Parathyroid adenoma (tissue), 2 donors: Measurements from ENCODE around the gene PCBP3.

Experiments used
- H2AFZ ChIP-seq: fragments of 300-600 bp; sonication (generic); one replicate; pipeline ENCODE4 v1.7.0; 2017; ENCODE audit warnings: antibody characterized with exemption, mild to moderate bottlenecking
- H3K27ac ChIP-seq: fragments of 300-600 bp; sonication (generic); one replicate; pipeline ENCODE4 v1.7.0; 2017
- H3K27me3 ChIP-seq: fragments of 300-600 bp; sonication (generic); one replicate; pipeline ENCODE4 v1.7.0; 2017; ENCODE audit warnings: low read length; ENCODE audit not compliant: control insufficient read depth, insufficient read depth
- H3K36me3 ChIP-seq: fragments of 300-600 bp; sonication (generic); one replicate; pipeline ENCODE4 v1.7.0; 2017; ENCODE audit warnings: low read length; ENCODE audit not compliant: control insufficient read depth, insufficient read depth
- H3K4me1 ChIP-seq: fragments of 300-600 bp; sonication (generic); one replicate; pipeline ENCODE4 v1.7.0; 2017; ENCODE audit warnings: control low read depth
- H3K4me2 ChIP-seq: fragments of 300-600 bp; sonication (generic); one replicate; pipeline ENCODE4 v1.7.0; 2017; ENCODE audit warnings: low read length
- H3K4me3 ChIP-seq: fragments of 300-600 bp; sonication (generic); one replicate; pipeline ENCODE4 v1.7.0; 2017; ENCODE audit warnings: low read depth, low read length
- H3K79me2 ChIP-seq: fragments of 300-600 bp; sonication (generic); one replicate; pipeline ENCODE4 v1.7.0; 2017; ENCODE audit warnings: control low read depth
- H3K9ac ChIP-seq: fragments of 300-600 bp; sonication (generic); one replicate; pipeline ENCODE4 v1.7.0; 2017; ENCODE audit warnings: mild to moderate bottlenecking
- H3K9me3 ChIP-seq: fragments of 300-600 bp; sonication (generic); one replicate; pipeline ENCODE4 v1.7.0; 2017; ENCODE audit warnings: low read length; ENCODE audit not compliant: control insufficient read depth
- TF ChIP-seq, protein P1 (sequence below): fragments of 300-600 bp; sonication (generic); IDR thresholded peaks from one replicate; pipeline ENCODE4 v1.7.0; 2017; ENCODE audit warnings: antibody characterized with exemption, mild to moderate bottlenecking
- donor health status: primary hyperparathyroidism.

PCBP3 gene

DNA sequence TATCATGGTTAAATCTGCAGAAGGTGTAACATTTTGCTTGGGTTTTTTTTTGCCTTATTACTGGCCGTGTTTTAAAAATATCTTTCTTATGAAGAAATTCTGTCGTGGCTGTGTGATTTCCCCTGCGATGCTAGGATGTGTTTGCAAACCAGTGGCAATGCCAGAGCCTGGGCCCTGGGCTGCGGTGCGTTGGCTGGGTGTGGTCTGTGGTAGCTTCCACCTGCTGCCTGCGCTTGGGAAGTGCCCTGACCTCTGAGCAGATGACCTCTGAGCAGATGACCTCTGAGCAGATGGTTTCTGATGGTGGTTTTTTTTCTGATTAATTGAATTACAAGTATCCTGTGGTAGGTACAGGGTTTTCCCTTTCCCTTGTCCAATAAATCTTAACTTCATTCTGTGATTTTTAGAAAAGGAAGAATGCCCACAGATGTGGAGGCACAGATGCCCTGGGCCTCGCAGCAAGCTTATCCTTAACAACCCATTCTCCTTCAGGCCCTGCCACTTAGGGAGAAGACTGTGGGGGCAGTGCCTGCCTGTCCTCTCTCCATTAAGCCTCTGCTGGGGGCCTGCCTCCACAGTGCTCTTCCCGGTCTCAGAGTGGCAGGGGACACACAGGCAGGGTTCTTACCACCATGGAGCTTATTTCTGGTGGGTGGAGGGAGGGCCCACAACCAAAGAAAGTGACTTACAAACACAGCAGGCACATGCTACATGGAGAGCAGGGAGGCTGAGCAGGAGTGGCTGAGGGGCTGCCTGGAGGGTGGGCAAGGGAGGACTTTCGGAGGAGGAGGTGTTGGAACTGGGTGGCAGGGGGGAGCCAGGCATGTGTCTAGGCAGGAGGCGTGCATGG is 81.7 kb downstream of the PCBP3 start:
- Histone ChIP-seq H3K36me3 (no peaks in the 10 kb centered on the region), H3K4me2 (no peak overlapping the region), H3K9ac (no peak overlapping the region), H3K4me1 (no peaks in the 10 kb centered on the region), H2AFZ (no peak overlapping the region), H3K27ac (no peak overlapping the region), H3K27me3 (no peaks in the 10 kb centered on the region), H3K9me3 (no peaks in the 10 kb centered on the region), H3K79me2 (no peaks in the 10 kb centered on the region), H3K4me3 (no peak overlapping the region)
- TF ChIP-seq, protein P1, sequence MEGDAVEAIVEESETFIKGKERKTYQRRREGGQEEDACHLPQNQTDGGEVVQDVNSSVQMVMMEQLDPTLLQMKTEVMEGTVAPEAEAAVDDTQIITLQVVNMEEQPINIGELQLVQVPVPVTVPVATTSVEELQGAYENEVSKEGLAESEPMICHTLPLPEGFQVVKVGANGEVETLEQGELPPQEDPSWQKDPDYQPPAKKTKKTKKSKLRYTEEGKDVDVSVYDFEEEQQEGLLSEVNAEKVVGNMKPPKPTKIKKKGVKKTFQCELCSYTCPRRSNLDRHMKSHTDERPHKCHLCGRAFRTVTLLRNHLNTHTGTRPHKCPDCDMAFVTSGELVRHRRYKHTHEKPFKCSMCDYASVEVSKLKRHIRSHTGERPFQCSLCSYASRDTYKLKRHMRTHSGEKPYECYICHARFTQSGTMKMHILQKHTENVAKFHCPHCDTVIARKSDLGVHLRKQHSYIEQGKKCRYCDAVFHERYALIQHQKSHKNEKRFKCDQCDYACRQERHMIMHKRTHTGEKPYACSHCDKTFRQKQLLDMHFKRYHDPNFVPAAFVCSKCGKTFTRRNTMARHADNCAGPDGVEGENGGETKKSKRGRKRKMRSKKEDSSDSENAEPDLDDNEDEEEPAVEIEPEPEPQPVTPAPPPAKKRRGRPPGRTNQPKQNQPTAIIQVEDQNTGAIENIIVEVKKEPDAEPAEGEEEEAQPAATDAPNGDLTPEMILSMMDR: no peak

DNA sequence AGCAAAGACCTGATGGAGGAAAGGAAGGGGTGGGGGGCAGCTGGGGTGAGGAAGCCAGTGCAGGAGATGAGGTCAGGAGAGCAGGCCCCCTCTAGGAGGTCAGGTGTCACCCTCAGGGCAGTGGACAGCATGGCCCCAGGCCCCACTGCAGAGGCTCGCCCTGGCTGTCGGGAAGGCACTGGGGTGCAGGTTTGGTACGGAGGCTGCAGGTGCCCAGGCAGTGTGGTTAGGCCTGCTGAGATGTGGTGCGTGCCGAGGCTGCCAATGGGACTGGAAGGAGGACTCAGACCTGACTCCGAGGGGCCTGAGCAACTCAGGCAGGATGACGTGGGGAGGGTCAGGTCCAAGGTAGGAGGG is 82.3 kb downstream of the PCBP3 start:
- Histone ChIP-seq H3K4me3 (no peak overlapping the region), H2AFZ (no peak overlapping the region), H3K79me2 (no peaks in the 10 kb centered on the region), H3K27me3 (no peaks in the 10 kb centered on the region), H3K36me3 (no peaks in the 10 kb centered on the region), H3K9ac (no peak overlapping the region), H3K4me2 (no peak overlapping the region), H3K4me1 (no peaks in the 10 kb centered on the region), H3K27ac (no peak overlapping the region), H3K9me3 (no peaks in the 10 kb centered on the region)
- TF ChIP-seq, protein P1: no peak

DNA sequence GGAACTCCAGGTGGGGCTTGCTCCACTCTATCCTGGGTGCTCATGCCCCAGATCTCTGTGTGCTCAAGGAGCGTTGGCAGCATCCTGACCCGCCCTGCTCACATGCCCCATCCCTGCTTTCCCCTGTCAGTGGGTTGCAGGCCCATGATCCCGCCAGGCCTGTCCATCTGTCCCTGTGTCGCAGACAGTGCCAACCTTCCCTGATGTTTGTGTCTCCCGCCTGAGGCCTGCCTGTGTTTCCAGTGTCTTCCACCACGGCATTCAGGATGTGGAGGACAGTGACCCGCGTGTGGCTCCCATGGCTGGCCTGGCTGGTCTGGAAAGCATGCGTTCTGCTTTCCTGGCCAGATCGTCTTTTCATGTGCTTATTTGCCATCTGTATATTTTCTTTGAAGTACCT is 82.9 kb downstream of the PCBP3 start:
- H2AFZ ChIP-seq: no peak overlapping the region

DNA sequence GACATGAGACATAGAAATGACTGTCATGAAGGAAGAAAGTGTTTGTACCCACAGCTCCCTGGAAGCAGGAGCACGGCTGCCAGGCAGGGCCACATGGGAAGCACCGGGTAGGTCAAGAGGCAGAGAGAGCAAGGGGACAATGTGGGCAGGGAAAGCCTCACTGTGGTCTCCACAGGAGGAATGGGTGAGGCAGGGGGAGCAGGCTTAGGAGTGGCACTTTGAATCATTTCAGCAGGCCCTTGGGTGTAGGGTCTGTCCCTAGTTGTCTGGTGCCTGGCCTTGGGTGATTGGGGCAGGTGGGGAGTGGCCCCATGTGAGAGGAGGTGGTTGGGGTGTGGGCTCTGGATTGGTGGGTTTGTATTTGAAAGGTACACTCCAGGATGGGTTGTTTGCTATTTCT is 83.9 kb downstream of the PCBP3 start:
- Histone ChIP-seq H3K27me3 (no peaks in the 10 kb centered on the region), H3K9ac (no peak overlapping the region), H3K4me3 (no peak overlapping the region), H3K9me3 (no peaks in the 10 kb centered on the region), H3K4me1 (no peaks in the 10 kb centered on the region), H2AFZ (no peak overlapping the region), H3K4me2 (no peak overlapping the region), H3K27ac (no peak overlapping the region), H3K36me3 (no peaks in the 10 kb centered on the region), H3K79me2 (no peaks in the 10 kb centered on the region)
- TF ChIP-seq, protein P1: no peak

More for the DNA sequence above, 82.9 kb downstream of the PCBP3 start:
- no peak overlapping the region for H3K4me2 ChIP-seq
- H3K79me2 ChIP-seq: no peaks in the 10 kb centered on the region
- H3K27me3 ChIP-seq: no peaks in the 10 kb centered on the region
- TF ChIP-seq, protein P1: no peak
- H3K4me1 ChIP-seq: no peaks in the 10 kb centered on the region
- no peaks in the 10 kb centered on the region for H3K36me3 ChIP-seq
- H3K9ac ChIP-seq: no peak overlapping the region
- H3K9me3 ChIP-seq: no peaks in the 10 kb centered on the region
- no peak overlapping the region for H3K4me3 ChIP-seq
- H3K27ac ChIP-seq: no peak overlapping the region
